Peyer's patch (tissue), 4 donors: Measurements from ENCODE around the gene BAIAP2.

Experiments used
- POLR2A ChIP-seq, 2 donors: fragments of 450-650 bp; IDR thresholded peaks; one replicate each; pipeline ENCODE4 v1.5.1; 2017; ENCODE audit warnings: antibody characterized with exemption in 2 of 2, mild to moderate bottlenecking in 2 of 2, moderate library complexity in 2 of 2
- TF ChIP-seq, protein P1 (sequence below), 6 experiments: fragments of 450-650 bp in 4 of 6; fragments of 200-600 bp in 2 of 6; sonication (generic) in 1 of 6; IDR thresholded peaks; one replicate each; pipeline ENCODE4 v1.5.1; 2017 to 2019; ENCODE audit warnings: antibody characterized with exemption in 6 of 6, mild to moderate bottlenecking in 3 of 6, moderate library complexity in 1 of 6

DNA sequence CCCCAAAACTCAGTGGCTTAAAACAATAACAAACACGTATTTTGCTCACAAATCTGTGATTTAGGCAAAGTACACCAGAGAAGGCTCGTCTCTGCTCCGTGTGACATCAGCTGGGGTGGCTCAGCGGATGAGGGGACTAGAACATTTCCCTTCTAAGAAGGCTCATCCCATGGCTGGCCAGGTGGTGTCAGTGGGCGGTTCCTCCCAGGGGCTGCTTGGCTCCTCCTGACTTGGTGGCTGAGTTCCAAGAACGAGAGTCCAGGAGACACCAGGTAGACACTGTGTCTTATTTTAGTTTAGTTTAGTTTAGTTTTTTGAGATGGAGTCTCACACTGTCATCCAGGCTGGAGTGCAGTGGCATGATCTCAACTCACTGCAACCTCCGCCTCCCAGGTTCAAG is 48.9 kb upstream of the BAIAP2 start:
- TF ChIP-seq POLR2A (IDR thresholded peaks at IDR 0.05), result no peak
- TF ChIP-seq, protein P1, sequence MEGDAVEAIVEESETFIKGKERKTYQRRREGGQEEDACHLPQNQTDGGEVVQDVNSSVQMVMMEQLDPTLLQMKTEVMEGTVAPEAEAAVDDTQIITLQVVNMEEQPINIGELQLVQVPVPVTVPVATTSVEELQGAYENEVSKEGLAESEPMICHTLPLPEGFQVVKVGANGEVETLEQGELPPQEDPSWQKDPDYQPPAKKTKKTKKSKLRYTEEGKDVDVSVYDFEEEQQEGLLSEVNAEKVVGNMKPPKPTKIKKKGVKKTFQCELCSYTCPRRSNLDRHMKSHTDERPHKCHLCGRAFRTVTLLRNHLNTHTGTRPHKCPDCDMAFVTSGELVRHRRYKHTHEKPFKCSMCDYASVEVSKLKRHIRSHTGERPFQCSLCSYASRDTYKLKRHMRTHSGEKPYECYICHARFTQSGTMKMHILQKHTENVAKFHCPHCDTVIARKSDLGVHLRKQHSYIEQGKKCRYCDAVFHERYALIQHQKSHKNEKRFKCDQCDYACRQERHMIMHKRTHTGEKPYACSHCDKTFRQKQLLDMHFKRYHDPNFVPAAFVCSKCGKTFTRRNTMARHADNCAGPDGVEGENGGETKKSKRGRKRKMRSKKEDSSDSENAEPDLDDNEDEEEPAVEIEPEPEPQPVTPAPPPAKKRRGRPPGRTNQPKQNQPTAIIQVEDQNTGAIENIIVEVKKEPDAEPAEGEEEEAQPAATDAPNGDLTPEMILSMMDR (IDR thresholded peaks at IDR 0.05), result no peak
